Activated CD8-positive, alpha-beta T cell treated with anti-CD3 and anti-CD28 coated beads, Interleukin-2, amount 10 ng/mL, durations not matched to agents 7 days and 5 days (primary cell): ENCODE results near the gene GPR161. TPM values are rescaled to one million over a fixed set of nuclear protein-coding genes. Genes with fewer than 3 reads are reported as not detected.
A peak's percentile ranks its signal among the peaks of the same experiment; 100 is the strongest.
"Not testable (repeated sequence)": the region's sequence is repeated elsewhere in the genome, so short reads cannot be mapped to it uniquely, and the experiment has no call there.

ENCODE experiments used
- ATAC-seq: fragments of 150-1000 bp; cut with Tn5 transposase; one replicate; pipeline ENCODE4 v1.10.0; 2021; ENCODE audit warnings: moderate library complexity
- CTCF ChIA-PET: fragments of 350-600 bp; sonication (Branson Sonifier 250); formaldehyde crosslinking; loops from one replicate; lab custom pipeline; 2021; ENCODE audit warnings: antibody characterized with exemption; lab: Charles Lee
- POLR2A ChIA-PET: fragments of 350-600 bp; sonication (Branson Sonifier 250); formaldehyde crosslinking; loops from one replicate; lab custom pipeline; 2021; ENCODE audit warnings: antibody characterized with exemption; lab: Charles Lee
- DNase-seq: peaks from one replicate; pipeline ENCODE4 v3.0.0-alpha.2; 2020
- H3K27ac Mint-ChIP-seq: one replicate; pipeline ENCODE4 v1.8.0; 2021; ENCODE audit warnings: mild to moderate bottlenecking, mixed read lengths
- H3K27me3 Mint-ChIP-seq: one replicate; pipeline ENCODE4 v1.8.0; 2021; ENCODE audit warnings: low read depth, mixed read lengths
- H3K36me3 Mint-ChIP-seq: one replicate; pipeline ENCODE4 v1.8.0; 2021; ENCODE audit warnings: low read depth, mixed read lengths
- H3K4me1 Mint-ChIP-seq: one replicate; pipeline ENCODE4 v1.8.0; 2021; ENCODE audit warnings: low read depth, mixed read lengths
- H3K4me3 Mint-ChIP-seq: one replicate; pipeline ENCODE4 v1.8.0; 2021; ENCODE audit warnings: mild to moderate bottlenecking, mixed read lengths
- H3K9me3 Mint-ChIP-seq: one replicate; pipeline ENCODE4 v1.8.0; 2022; ENCODE audit warnings: mixed read lengths; ENCODE audit not compliant: insufficient read depth
- total RNA-seq, 2 experiments: library from RNA; stranded (reverse); gene quantifications; one replicate each; pipeline ENCODE4 v1.2.3, GENCODE V29; 2021

GPR161 gene, protein sequence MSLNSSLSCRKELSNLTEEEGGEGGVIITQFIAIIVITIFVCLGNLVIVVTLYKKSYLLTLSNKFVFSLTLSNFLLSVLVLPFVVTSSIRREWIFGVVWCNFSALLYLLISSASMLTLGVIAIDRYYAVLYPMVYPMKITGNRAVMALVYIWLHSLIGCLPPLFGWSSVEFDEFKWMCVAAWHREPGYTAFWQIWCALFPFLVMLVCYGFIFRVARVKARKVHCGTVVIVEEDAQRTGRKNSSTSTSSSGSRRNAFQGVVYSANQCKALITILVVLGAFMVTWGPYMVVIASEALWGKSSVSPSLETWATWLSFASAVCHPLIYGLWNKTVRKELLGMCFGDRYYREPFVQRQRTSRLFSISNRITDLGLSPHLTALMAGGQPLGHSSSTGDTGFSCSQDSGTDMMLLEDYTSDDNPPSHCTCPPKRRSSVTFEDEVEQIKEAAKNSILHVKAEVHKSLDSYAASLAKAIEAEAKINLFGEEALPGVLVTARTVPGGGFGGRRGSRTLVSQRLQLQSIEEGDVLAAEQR
- not detected for total RNA-seq

GRCh38 chr1:168136709-168137514 lies at the start of gene GPR161:
TSS of gene GPR161 (minus strand) at chr1:168136930. CDS start at chr1:168104850, 32,080 bp downstream.
- DNase-seq (no peak), ATAC-seq (no peak)
- peak within 1 kb of the TSS; percentile 74 for H3K4me3 Mint-ChIP-seq
- H3K4me1 Mint-ChIP-seq, result peaks cover 12% of the 10 kb centered on the region
- CTCF ChIA-PET, result interaction anchor here (2.7 kb wide), 1 partner anchor 8 kb away, joined by 19 read pairs; no protein-coding TSS in a partner anchor
- H3K36me3 Mint-ChIP-seq, result peaks cover 4% of the 10 kb centered on the region
- H3K27ac Mint-ChIP-seq, result peak within 1 kb of the TSS; percentile 2
- H3K27me3 Mint-ChIP-seq, result peaks cover 57% of the 10 kb centered on the region
- POLR2A ChIA-PET, result no interaction called here
- no peaks in the 10 kb centered on the region for H3K9me3 Mint-ChIP-seq

- ChIA-PET CTCF (interaction anchor here (2.5 kb wide), 1 partner anchor 8 kb away, joined by 11 read pairs; no protein-coding TSS in a partner anchor), POLR2A (interaction anchor here (3.4 kb wide), 1 partner anchor 46 kb away, joined by 19 read pairs; the partner anchor contains the start of gene SFT2D2)
- not testable (repeated sequence) for H3K9me3 Mint-ChIP-seq, H3K27me3 Mint-ChIP-seq, ATAC-seq, H3K27ac Mint-ChIP-seq, H3K4me3 Mint-ChIP-seq, DNase-seq
- peaks cover 11% of the 10 kb centered on the region for H3K4me1 Mint-ChIP-seq
- peaks cover 17% of the 10 kb centered on the region for H3K36me3 Mint-ChIP-seq
Measured at GRCh38 chr1:168181063-168181720, 44.5 kb upstream of the GPR161 start.

GRCh38 chr1:168180148-168180524 lies 43.4 kb upstream of the GPR161 start:
- ATAC-seq (no peak), DNase-seq (no peak)
- no peak overlapping the region for H3K4me3 Mint-ChIP-seq
- no peaks in the 10 kb centered on the region for H3K27me3 Mint-ChIP-seq
- CTCF ChIA-PET, result interaction anchor here (0.7 to 3.1 kb wide), 5 partner anchors 9 to 163 kb away, joined by 3 to 14 read pairs (median 6); no protein-coding TSS in a partner anchor
- no peak overlapping the region for H3K27ac Mint-ChIP-seq
- peaks cover 11% of the 10 kb centered on the region for H3K4me1 Mint-ChIP-seq
- H3K9me3 Mint-ChIP-seq, result no peaks in the 10 kb centered on the region
- POLR2A ChIA-PET, result interaction anchor here (0.6 to 3.4 kb wide), 4 partner anchors 8 to 465 kb away, joined by 3 to 19 read pairs (median 3); partner anchors contain the start of gene SFT2D2
- H3K36me3 Mint-ChIP-seq, result peaks cover 11% of the 10 kb centered on the region

GRCh38 chr1:168179438-168180147 lies 42.9 kb upstream of the GPR161 start:
- H3K4me1 Mint-ChIP-seq, result peaks cover 11% of the 10 kb centered on the region
- H3K27ac Mint-ChIP-seq, result no peak overlapping the region
- no peaks in the 10 kb centered on the region for H3K9me3 Mint-ChIP-seq
- ChIA-PET CTCF (interaction anchor here (0.7 to 3.1 kb wide), 7 partner anchors 10 to 245 kb away, joined by 3 to 14 read pairs (median 6); partner anchors contain the start of gene SFT2D2), POLR2A (interaction anchor here (0.6 to 3.4 kb wide), 4 partner anchors 9 to 465 kb away, joined by 3 to 19 read pairs (median 3); partner anchors contain the start of gene SFT2D2)
- ATAC-seq (peak; percentile 2), DNase-seq (no peak)
- H3K27me3 Mint-ChIP-seq, result no peaks in the 10 kb centered on the region
- no peak overlapping the region for H3K4me3 Mint-ChIP-seq
- H3K36me3 Mint-ChIP-seq, result peaks cover 6% of the 10 kb centered on the region

GRCh38 chr1:168178638-168179437 lies 42.1 kb upstream of the GPR161 start, which contains the start of gene TIPRL:
TSS of gene TIPRL (plus strand) at chr1:168178962. CDS start at chr1:168179078, 116 bp downstream.
- ChIA-PET POLR2A (interaction anchor here (1.0 to 3.4 kb wide), 2 partner anchors 9 to 48 kb away, joined by 3 to 19 read pairs; partner anchors contain the start of gene SFT2D2), CTCF (interaction anchor here (0.7 to 3.1 kb wide), 6 partner anchors 10 to 245 kb away, joined by 3 to 14 read pairs (median 6); partner anchors contain the start of gene SFT2D2)
- Mint-ChIP-seq H3K4me1 (peaks cover 11% of the 10 kb centered on the region), H3K27ac (no peak within 1 kb of the TSS), H3K4me3 (no peak within 1 kb of the TSS), H3K36me3 (peaks cover 2% of the 10 kb centered on the region), H3K9me3 (no peaks in the 10 kb centered on the region), H3K27me3 (no peaks in the 10 kb centered on the region)
- ATAC-seq (peak; percentile 94), DNase-seq (peak; percentile 96)

GRCh38 chr1:168178227-168178637 lies 41.5 kb upstream of the GPR161 start:
- POLR2A ChIA-PET, result interaction anchor here (0.7 to 3.4 kb wide), 2 partner anchors 13 to 49 kb away, joined by 3 to 19 read pairs; partner anchors contain the start of gene SFT2D2
- DNase-seq (no peak), ATAC-seq (peak; percentile 1)
- Mint-ChIP-seq H3K27ac (no peak overlapping the region), H3K9me3 (no peaks in the 10 kb centered on the region), H3K4me3 (no peak overlapping the region), H3K36me3 (no peaks in the 10 kb centered on the region), H3K27me3 (no peaks in the 10 kb centered on the region), H3K4me1 (peaks cover 9% of the 10 kb centered on the region)
- CTCF ChIA-PET, result interaction anchor here (1.4 to 3.1 kb wide), 4 partner anchors 11 to 244 kb away, joined by 3 to 14 read pairs (median 9); partner anchors contain the start of gene SFT2D2

GRCh38 chr1:168172250-168172915 lies 35.7 kb upstream of the GPR161 start:
- ATAC-seq, result no peak
- CTCF ChIA-PET, result no interaction called here
- Mint-ChIP-seq H3K4me3 (no peak overlapping the region), H3K4me1 (no peaks in the 10 kb centered on the region), H3K9me3 (no peaks in the 10 kb centered on the region), H3K27me3 (peaks cover 2% of the 10 kb centered on the region), H3K36me3 (no peaks in the 10 kb centered on the region), H3K27ac (no peak overlapping the region)
- no peak for DNase-seq
- POLR2A ChIA-PET, result no interaction called here

DNA sequence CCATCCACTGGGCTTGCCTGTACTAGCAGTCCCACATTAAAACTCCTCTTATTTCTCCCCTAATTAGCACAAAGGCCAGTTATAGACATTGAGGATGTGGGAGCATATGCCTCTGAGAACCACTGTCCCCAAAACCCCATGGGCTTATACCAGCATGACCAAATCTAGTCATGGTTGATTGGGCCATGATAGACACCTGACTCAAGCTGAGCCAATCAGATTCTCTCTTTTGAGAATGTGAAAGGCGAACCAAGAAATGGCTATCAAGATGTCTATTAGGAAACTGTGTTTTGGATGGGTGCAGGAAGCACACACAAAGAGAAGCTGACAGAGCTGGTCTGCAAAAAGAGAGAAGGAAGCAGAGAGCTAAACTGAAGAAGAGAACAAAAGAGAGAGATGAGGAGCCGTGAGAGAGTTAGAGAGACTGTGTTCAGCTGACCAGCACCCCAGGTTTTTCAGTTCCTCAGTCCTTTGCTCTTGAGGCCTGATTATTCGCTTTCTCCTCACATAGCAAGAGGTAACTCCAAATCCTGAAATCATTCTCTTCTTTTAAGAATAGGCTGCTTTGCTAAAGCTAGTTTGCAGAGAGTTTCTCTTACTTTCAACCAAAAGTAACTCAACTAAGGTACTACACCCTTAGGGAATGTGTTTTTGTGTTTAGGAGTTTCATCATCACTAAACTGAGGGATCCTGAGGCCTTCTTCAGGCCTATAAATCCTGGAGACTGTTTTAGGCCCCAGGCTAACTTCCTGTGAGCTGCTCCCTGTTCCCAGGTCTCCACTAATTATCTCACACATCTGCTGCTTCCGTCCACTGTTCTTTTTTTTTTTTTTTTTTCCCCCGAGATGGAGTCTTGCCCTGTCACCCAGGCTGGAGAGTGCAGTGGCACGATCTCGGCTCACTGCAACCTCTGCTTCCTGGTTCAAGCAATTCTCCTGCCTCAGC lies 34.1 kb upstream of the GPR161 start:
- Mint-ChIP-seq H3K4me1 (no peaks in the 10 kb centered on the region), H3K36me3 (no peaks in the 10 kb centered on the region), H3K27me3 (peaks cover 2% of the 10 kb centered on the region), H3K9me3 (no peaks in the 10 kb centered on the region), H3K4me3 (no peak overlapping the region), H3K27ac (no peak overlapping the region)
- ATAC-seq (no peak), DNase-seq (no peak)
- ChIA-PET POLR2A (no interaction called here), CTCF (no interaction called here)

- Mint-ChIP-seq H3K9me3 (no peaks in the 10 kb centered on the region), H3K4me1 (no peaks in the 10 kb centered on the region), H3K36me3 (no peaks in the 10 kb centered on the region), H3K27me3 (peaks cover 4% of the 10 kb centered on the region), H3K4me3 (no peak overlapping the region), H3K27ac (no peak overlapping the region)
- ChIA-PET POLR2A (no interaction called here), CTCF (interaction anchor here (1.0 to 1.8 kb wide), 3 partner anchors 8 to 67 kb away, joined by 3 to 5 read pairs (median 4); no protein-coding TSS in a partner anchor)
- ATAC-seq (no peak), DNase-seq (no peak)
Measured at GRCh38 chr1:168167806-168168205, 31.1 kb upstream of the GPR161 start.
